Measurements from ENCODE around the gene CYP1B1.

DNA sequence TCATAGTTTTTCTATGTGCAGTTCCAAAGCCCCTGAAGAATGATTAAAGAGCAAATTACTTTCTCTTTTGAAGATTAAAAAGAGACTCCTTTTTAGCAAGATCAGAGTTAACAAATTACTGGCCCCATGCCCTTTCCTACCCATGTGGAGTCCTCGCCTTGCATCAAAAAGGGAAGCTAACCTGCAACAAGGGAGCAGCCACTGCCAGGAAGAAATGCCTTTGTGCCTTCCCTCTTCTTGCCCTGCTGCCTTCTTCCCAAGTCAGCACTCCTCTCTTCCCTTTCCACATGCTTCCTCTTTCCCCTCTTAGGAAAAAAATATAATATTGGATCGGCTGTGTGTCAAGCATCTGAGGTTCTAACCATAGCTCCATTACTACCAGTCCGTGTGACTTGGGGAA, 37.1 kb upstream of the CYP1B1 start:
- TF ChIP-seq POLR2A (IDR thresholded peaks at IDR 0.05; ENCODE audit: low read depth, low read length): no peak
- TF ChIP-seq RAD21 (IDR thresholded peaks at IDR 0.05; ENCODE audit: low read length): no peak
- TF ChIP-seq MAFK (IDR thresholded peaks at IDR 0.05; ENCODE audit: low read depth, low read length): no peak
- TF ChIP-seq, protein P1, sequence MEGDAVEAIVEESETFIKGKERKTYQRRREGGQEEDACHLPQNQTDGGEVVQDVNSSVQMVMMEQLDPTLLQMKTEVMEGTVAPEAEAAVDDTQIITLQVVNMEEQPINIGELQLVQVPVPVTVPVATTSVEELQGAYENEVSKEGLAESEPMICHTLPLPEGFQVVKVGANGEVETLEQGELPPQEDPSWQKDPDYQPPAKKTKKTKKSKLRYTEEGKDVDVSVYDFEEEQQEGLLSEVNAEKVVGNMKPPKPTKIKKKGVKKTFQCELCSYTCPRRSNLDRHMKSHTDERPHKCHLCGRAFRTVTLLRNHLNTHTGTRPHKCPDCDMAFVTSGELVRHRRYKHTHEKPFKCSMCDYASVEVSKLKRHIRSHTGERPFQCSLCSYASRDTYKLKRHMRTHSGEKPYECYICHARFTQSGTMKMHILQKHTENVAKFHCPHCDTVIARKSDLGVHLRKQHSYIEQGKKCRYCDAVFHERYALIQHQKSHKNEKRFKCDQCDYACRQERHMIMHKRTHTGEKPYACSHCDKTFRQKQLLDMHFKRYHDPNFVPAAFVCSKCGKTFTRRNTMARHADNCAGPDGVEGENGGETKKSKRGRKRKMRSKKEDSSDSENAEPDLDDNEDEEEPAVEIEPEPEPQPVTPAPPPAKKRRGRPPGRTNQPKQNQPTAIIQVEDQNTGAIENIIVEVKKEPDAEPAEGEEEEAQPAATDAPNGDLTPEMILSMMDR (conservative IDR thresholded peaks at IDR 0.05; ENCODE audit: low read depth, low read length): no peak
- no peak for TF ChIP-seq MXI1 (IDR thresholded peaks at IDR 0.05; ENCODE audit: borderline replicate concordance, low read depth, low read length)
- TF ChIP-seq CHD1 (IDR thresholded peaks at IDR 0.05; ENCODE audit: low read depth, low read length): no peak
- TF ChIP-seq CEBPB (IDR thresholded peaks at IDR 0.05; ENCODE audit: low read depth, low read length): no peak
- no peak for TF ChIP-seq SMC3 (IDR thresholded peaks at IDR 0.05; ENCODE audit: low read depth, low read length)
- TF ChIP-seq MAZ (IDR thresholded peaks at IDR 0.05; ENCODE audit: borderline replicate concordance, low read depth, low read length): no peak
- TF ChIP-seq RCOR1 (IDR thresholded peaks at IDR 0.05; ENCODE audit: insufficient replicate concordance, low read length): no peak
- TF ChIP-seq, protein P2, sequence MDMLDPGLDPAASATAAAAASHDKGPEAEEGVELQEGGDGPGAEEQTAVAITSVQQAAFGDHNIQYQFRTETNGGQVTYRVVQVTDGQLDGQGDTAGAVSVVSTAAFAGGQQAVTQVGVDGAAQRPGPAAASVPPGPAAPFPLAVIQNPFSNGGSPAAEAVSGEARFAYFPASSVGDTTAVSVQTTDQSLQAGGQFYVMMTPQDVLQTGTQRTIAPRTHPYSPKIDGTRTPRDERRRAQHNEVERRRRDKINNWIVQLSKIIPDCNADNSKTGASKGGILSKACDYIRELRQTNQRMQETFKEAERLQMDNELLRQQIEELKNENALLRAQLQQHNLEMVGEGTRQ (IDR thresholded peaks at IDR 0.05; ENCODE audit: low read depth, low read length): no peak
- no peak for TF ChIP-seq RFX5 (IDR thresholded peaks at IDR 0.05; ENCODE audit: low read depth, low read length)

Data from IMR-90 (cell line).